Esophagus muscularis mucosa (tissue), 4 donors: Measurements from ENCODE around the gene ZDHHC22.

Experiments
- CTCF ChIP-seq, 3 experiments: fragments of 200-600 bp in 2 of 3; fragments of 450-650 bp in 1 of 3; sonication (generic) in 2 of 3; IDR thresholded peaks; one replicate each; pipeline ENCODE4 v1.5.1; 2017 to 2019; ENCODE audit warnings: antibody characterized with exemption in 3 of 3, mild to moderate bottlenecking in 2 of 3, moderate library complexity in 1 of 3
- EP300 ChIP-seq: sonication (generic); formaldehyde crosslinking; IDR thresholded peaks from one replicate; pipeline ENCODE4 v1.6.1; 2017; ENCODE audit warnings: antibody characterized with exemption
- POLR2A ChIP-seq: fragments of 450-650 bp; IDR thresholded peaks from one replicate; pipeline ENCODE4 v1.6.1; 2017; ENCODE audit warnings: antibody characterized with exemption, moderate library complexity, mild to moderate bottlenecking, low read depth
- POLR2AphosphoS5 ChIP-seq, 2 donors: sonication (generic); formaldehyde crosslinking; IDR thresholded peaks; one replicate each; pipeline ENCODE4 v1.6.1; 2017; ENCODE audit warnings: antibody characterized with exemption in 2 of 2

- TF ChIP-seq CTCF (IDR thresholded peaks at IDR 0.05) (no peak), POLR2A (no peak), POLR2AphosphoS5 (IDR thresholded peaks at IDR 0.05) (no peak), EP300 (no peak)
Measured at GRCh38 chr14:77107228-77107627, 34.4 kb downstream of the ZDHHC22 start.
